ENCODE data around the gene DNAI1.

GRCh38 chr9:34562135-34562745, 103.6 kb downstream of the DNAI1 start:
- TF ChIP-seq EZH2phosphoT487 (IDR thresholded peaks at IDR 0.05; ENCODE audit: low read depth, severe bottlenecking, unreplicated experiment), result no peak
- TF ChIP-seq, protein P1, sequence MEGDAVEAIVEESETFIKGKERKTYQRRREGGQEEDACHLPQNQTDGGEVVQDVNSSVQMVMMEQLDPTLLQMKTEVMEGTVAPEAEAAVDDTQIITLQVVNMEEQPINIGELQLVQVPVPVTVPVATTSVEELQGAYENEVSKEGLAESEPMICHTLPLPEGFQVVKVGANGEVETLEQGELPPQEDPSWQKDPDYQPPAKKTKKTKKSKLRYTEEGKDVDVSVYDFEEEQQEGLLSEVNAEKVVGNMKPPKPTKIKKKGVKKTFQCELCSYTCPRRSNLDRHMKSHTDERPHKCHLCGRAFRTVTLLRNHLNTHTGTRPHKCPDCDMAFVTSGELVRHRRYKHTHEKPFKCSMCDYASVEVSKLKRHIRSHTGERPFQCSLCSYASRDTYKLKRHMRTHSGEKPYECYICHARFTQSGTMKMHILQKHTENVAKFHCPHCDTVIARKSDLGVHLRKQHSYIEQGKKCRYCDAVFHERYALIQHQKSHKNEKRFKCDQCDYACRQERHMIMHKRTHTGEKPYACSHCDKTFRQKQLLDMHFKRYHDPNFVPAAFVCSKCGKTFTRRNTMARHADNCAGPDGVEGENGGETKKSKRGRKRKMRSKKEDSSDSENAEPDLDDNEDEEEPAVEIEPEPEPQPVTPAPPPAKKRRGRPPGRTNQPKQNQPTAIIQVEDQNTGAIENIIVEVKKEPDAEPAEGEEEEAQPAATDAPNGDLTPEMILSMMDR (IDR thresholded peaks at IDR 0.05; ENCODE audit: poor library complexity), result peak; percentile 39
- TF ChIP-seq EZH2 (IDR thresholded peaks at IDR 0.05; ENCODE audit: borderline replicate concordance), result no peak

Data from hepatocyte (in vitro differentiated cells).